Activated CD4-positive, CD25-positive, alpha-beta regulatory T cell treated with anti-CD3 and anti-CD28 coated beads, Interleukin-2, amount 50 U/mL, for 24 hours (primary cell): ENCODE results near the gene DCHS2.

Experiments
- ATAC-seq, 2 donors: fragments of 150-1000 bp; cut with Tn5 transposase; one replicate each; pipeline ENCODE4 v1.10.0; 2021; ENCODE audit warnings: mild to moderate bottlenecking in 1 of 2, moderate library complexity in 1 of 2

Gene DCHS2

GRCh38 chr4:154441982-154442381, 49.6 kb downstream of the DCHS2 start:
- ATAC-seq: no peak

- ATAC-seq: no peak
Observed at GRCh38 chr4:154441124-154441523, 50.5 kb downstream of the DCHS2 start.

GRCh38 chr4:154439224-154439623, 52.4 kb downstream of the DCHS2 start:
- no peak for ATAC-seq

GRCh38 chr4:154435895-154436294, 55.7 kb downstream of the DCHS2 start:
- no peak for ATAC-seq

- no peak for ATAC-seq
Observed at GRCh38 chr4:154433543-154433942, 58.1 kb downstream of the DCHS2 start.

GRCh38 chr4:154429176-154429575, 62.4 kb downstream of the DCHS2 start:
- no peak for ATAC-seq

- ATAC-seq: no peak
Observed at GRCh38 chr4:154427149-154427548, 64.5 kb downstream of the DCHS2 start.

GRCh38 chr4:154425514-154425913, 66.1 kb downstream of the DCHS2 start:
- ATAC-seq: no peak

GRCh38 chr4:154424810-154425484, 66.7 kb downstream of the DCHS2 start:
- no peak for ATAC-seq

GRCh38 chr4:154422152-154422551, 69.4 kb downstream of the DCHS2 start:
- no peak for ATAC-seq

- no peak for ATAC-seq
Observed at GRCh38 chr4:154421618-154422017, 70.0 kb downstream of the DCHS2 start.

- no peak for ATAC-seq
Observed at GRCh38 chr4:154417373-154417673, 74.3 kb downstream of the DCHS2 start.

GRCh38 chr4:154416190-154416547, 75.4 kb downstream of the DCHS2 start:
- no peak for ATAC-seq

- ATAC-seq: no peak
Observed at GRCh38 chr4:154415313-154415712, 76.3 kb downstream of the DCHS2 start.

GRCh38 chr4:154414796-154415195, 76.8 kb downstream of the DCHS2 start:
- ATAC-seq: no peak

- no peak for ATAC-seq
Observed at GRCh38 chr4:154414371-154414770, 77.2 kb downstream of the DCHS2 start.

- no peak for ATAC-seq
Observed at GRCh38 chr4:154407443-154407842, 84.2 kb downstream of the DCHS2 start.

- no peak for ATAC-seq
Observed at GRCh38 chr4:154406018-154406795, 85.4 kb downstream of the DCHS2 start.

GRCh38 chr4:154399259-154399974, 92.2 kb downstream of the DCHS2 start:
- ATAC-seq: no peak

GRCh38 chr4:154390324-154390723, 101.3 kb downstream of the DCHS2 start:
- ATAC-seq: no peak

- no peak for ATAC-seq
Observed at GRCh38 chr4:154389148-154389547, 102.5 kb downstream of the DCHS2 start.

GRCh38 chr4:154384012-154384411, 107.6 kb downstream of the DCHS2 start:
- no peak for ATAC-seq

- ATAC-seq: no peak
Observed at GRCh38 chr4:154376486-154376885, 115.1 kb downstream of the DCHS2 start.

- ATAC-seq: no peak
Observed at GRCh38 chr4:154368060-154368459, 123.5 kb downstream of the DCHS2 start.
